ENCODE data around the gene PRAF2. TPM values are rescaled to one million over a fixed set of nuclear protein-coding genes. Genes with fewer than 3 reads are reported as not detected.

The PRAF2 gene
- total and polyA plus RNA-seq, 9 of the 15 experiments (the other 6 are each of a cell fraction or from before 2014, with no cell fraction given) = 0.24 to 5.7 (median 2.0) TPM

DNA sequence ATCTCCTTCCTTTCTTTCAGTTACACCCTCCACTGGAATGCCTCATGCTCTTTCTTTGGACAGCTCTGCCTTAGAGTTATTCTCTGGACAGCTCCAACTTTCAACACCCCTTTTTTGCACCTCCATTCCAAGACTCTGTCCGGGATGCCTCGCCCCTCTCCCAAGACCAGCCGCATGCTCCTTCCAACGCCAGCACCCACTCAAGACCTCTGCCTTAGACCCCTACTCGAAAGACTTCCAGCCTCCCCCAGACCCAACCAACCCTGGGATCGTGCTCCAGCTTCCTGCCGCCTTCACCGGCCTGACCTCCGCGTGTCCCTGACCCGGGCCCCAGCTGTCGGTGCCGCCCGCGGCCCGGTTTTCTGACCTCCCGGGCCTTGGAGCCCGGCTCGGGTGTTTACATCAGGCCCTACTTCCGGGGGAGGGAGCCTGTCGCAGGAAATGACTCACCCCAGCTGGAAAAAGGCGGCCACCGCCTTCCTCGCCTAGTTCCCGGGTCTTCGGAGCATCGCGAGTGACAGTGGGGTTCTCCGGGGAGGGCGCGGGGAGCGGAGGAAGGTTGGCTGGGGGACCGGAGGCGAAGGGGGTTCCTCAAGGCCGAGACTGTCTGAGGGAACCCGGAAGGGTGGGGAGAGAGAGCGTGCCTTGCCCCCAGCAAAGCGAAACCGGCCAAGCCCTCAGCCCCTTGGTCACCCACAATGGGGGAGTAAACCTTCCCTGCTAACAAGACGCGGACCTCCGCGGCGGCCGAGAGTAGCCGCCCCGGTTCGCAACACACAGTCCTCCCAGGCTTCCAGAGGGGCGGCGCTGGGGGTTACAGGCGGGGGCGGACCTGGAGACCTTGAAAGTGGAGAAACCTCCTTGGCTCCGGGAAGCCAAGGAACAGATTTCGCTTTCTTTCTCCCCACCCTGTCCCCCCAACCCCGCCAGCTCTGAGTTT, 6.0 kb upstream of the PRAF2 start, which contains the start of gene WDR45 (continued):
- TF ChIP-seq, protein P1, sequence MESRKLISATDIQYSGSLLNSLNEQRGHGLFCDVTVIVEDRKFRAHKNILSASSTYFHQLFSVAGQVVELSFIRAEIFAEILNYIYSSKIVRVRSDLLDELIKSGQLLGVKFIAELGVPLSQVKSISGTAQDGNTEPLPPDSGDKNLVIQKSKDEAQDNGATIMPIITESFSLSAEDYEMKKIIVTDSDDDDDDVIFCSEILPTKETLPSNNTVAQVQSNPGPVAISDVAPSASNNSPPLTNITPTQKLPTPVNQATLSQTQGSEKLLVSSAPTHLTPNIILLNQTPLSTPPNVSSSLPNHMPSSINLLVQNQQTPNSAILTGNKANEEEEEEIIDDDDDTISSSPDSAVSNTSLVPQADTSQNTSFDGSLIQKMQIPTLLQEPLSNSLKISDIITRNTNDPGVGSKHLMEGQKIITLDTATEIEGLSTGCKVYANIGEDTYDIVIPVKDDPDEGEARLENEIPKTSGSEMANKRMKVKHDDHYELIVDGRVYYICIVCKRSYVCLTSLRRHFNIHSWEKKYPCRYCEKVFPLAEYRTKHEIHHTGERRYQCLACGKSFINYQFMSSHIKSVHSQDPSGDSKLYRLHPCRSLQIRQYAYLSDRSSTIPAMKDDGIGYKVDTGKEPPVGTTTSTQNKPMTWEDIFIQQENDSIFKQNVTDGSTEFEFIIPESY (CRISPR knock-in tag; IDR thresholded peaks at IDR 0.05) = no peak
- TF ChIP-seq, protein P2, sequence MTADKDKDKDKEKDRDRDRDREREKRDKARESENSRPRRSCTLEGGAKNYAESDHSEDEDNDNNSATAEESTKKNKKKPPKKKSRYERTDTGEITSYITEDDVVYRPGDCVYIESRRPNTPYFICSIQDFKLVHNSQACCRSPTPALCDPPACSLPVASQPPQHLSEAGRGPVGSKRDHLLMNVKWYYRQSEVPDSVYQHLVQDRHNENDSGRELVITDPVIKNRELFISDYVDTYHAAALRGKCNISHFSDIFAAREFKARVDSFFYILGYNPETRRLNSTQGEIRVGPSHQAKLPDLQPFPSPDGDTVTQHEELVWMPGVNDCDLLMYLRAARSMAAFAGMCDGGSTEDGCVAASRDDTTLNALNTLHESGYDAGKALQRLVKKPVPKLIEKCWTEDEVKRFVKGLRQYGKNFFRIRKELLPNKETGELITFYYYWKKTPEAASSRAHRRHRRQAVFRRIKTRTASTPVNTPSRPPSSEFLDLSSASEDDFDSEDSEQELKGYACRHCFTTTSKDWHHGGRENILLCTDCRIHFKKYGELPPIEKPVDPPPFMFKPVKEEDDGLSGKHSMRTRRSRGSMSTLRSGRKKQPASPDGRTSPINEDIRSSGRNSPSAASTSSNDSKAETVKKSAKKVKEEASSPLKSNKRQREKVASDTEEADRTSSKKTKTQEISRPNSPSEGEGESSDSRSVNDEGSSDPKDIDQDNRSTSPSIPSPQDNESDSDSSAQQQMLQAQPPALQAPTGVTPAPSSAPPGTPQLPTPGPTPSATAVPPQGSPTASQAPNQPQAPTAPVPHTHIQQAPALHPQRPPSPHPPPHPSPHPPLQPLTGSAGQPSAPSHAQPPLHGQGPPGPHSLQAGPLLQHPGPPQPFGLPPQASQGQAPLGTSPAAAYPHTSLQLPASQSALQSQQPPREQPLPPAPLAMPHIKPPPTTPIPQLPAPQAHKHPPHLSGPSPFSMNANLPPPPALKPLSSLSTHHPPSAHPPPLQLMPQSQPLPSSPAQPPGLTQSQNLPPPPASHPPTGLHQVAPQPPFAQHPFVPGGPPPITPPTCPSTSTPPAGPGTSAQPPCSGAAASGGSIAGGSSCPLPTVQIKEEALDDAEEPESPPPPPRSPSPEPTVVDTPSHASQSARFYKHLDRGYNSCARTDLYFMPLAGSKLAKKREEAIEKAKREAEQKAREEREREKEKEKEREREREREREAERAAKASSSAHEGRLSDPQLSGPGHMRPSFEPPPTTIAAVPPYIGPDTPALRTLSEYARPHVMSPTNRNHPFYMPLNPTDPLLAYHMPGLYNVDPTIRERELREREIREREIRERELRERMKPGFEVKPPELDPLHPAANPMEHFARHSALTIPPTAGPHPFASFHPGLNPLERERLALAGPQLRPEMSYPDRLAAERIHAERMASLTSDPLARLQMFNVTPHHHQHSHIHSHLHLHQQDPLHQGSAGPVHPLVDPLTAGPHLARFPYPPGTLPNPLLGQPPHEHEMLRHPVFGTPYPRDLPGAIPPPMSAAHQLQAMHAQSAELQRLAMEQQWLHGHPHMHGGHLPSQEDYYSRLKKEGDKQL (CRISPR knock-in tag; IDR thresholded peaks at IDR 0.05; ENCODE audit: borderline replicate concordance) = no peak
- TF ChIP-seq ZBTB34 (CRISPR knock-in tag; IDR thresholded peaks at IDR 0.05) = no peak
- no peak for TF ChIP-seq PCBP2 (IDR thresholded peaks at IDR 0.05; ENCODE audit: low read depth, low read length, poor library complexity, severe bottlenecking)
- no peak for TF ChIP-seq HMG20B (CRISPR knock-in tag; IDR thresholded peaks at IDR 0.05)
- peak; percentile 68 for TF ChIP-seq SIN3B (IDR thresholded peaks at IDR 0.05; ENCODE audit: low read depth)
- TF ChIP-seq, protein P3, sequence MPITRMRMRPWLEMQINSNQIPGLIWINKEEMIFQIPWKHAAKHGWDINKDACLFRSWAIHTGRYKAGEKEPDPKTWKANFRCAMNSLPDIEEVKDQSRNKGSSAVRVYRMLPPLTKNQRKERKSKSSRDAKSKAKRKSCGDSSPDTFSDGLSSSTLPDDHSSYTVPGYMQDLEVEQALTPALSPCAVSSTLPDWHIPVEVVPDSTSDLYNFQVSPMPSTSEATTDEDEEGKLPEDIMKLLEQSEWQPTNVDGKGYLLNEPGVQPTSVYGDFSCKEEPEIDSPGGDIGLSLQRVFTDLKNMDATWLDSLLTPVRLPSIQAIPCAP (CRISPR knock-in tag; IDR thresholded peaks at IDR 0.05; ENCODE audit: borderline replicate concordance) = 0 out of 2 replicates have a peak, but pooled peaks have one; percentile 21
- TF ChIP-seq E2F4 (CRISPR knock-in tag; IDR thresholded peaks at IDR 0.05; ENCODE audit: low read depth) = no peak
- TF ChIP-seq TEAD4 (IDR thresholded peaks at IDR 0.05; ENCODE audit: low read length) = no peak
- TF ChIP-seq TEAD4 (CRISPR knock-in tag; IDR thresholded peaks at IDR 0.05; ENCODE audit: borderline replicate concordance) = no peak
- TF ChIP-seq HDAC1 (IDR thresholded peaks at IDR 0.05) = peak in 1 of 2 experiments; percentile 90; a peak in 2 of 4 replicates
- TF ChIP-seq VEZF1 (CRISPR knock-in tag; IDR thresholded peaks at IDR 0.05) = peak; percentile 77
